Activated gamma-delta T cell (primary cell): ENCODE results near the gene RGS16.

Experiments
- DNase-seq: peaks from one replicate; lab custom pipeline; 2025; lab: John Stamatoyannopoulos, UW

RGS16 gene

DNA sequence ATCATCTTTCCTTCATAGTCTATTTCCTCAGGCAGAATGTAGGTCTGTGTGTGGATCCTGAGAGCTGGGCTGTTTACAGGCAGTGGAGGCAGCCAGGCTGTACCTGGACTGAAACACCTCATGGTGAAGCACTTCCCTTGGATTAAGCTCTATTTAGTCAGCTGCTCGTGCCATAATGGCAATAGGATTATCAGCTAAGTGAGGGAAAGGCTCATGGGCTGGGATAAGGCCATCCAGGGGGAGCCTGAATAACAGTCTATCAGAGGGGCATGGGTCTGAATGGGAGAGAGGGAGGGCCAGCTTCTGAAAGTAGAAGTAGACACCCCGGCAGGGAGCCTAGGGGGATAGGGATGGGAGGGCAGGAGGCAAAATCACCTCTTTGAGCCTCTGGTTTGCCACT is 23.5 kb downstream of the RGS16 start:
- DNase-seq, result no peak

DNA sequence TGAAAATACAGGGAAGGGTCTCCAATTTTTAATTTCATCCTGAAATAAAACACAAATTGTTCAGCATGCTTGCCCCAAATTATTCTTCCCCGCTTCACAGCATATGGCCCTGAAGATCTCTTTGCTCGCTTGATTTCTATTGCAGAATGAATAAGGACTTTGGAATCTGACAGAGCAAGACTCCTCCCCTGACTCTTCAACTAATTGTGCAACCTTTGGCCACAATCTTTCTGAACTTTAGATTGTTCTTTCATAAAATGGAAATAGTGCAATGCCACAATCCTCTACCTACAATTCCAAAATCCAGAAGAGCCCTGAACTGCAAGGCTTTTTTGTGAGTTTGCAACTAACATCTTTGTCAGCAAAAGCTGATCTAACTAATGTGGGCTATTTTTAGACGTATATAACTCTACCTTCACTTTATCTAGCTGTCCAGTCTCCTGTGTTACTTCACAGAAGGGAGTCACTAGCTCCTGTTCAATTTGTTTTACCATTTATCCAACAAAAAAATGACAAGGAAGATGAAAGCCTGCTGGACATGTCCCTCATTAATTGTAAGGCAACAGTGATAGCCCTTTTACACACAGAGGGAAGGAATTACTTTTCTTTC is 28.5 kb downstream of the RGS16 start:
- no peak for DNase-seq

DNA sequence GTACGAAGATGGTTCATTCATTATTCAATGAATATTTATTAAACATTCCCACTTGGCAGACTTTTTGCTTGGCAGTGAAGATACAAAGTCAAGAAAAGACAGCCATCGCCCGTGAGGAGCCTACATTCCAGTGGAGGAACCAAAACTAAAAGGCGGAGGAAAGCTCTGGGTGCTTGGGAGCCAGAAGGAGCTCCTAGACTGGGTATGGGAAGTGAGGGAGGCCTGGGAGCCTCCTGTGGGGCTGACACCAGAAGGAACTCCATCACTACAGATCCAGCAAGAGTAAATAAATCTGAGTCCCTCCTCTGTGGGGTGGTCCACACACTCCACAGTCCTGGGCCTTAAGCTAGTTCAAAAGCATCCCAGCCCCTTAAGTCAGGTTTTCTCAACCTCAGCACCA is 30.0 kb downstream of the RGS16 start:
- no peak for DNase-seq

DNA sequence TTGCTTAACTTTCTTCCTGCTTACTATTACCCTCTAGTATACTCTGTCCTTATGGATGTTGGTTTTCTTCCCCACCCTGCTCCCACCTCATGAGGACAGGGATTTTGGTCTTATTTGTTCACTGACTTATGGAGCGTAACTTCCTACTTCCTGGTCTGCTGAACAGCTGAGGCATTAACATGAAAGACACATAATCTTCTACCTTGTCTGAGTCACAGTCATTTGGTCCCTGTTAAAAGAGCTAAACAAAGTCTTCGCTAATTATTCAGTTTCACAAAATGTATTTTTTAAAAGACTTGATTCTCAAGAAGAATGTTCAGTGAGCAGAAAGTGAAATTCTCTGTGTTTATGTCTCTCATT is 33.6 kb downstream of the RGS16 start:
- DNase-seq, result no peak

DNA sequence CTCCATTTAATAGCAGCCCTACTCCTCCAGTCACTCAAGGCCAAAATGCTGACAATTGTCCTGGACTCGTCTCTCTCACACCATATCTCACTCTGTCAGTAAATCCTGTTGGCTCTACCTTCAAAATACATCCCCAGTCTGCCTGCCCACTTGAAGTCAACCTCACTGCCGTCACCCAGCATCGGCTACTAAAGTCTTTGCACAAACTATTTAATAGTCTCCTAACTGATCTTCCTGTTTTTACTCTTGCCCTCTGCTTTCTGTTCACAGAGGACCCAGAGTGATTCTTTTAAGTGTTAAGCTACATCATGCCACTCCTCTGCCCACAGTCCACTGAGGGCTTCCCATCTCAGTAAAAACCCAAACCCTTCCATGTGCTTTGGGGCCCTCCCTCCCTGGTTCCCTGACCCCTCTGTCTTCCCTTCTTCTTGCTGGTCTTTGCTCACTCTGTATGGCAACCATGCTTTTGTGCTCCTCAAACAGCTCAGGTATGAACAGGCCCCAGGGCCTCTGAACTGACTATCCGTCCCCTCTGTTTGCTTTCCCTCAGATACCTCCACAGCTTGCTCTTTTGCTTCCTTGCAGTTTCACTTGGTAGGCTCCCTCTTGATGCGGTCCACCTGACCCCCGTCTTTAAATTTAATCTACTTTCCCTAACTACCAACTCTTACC is 34.1 kb downstream of the RGS16 start:
- DNase-seq, result no peak

DNA sequence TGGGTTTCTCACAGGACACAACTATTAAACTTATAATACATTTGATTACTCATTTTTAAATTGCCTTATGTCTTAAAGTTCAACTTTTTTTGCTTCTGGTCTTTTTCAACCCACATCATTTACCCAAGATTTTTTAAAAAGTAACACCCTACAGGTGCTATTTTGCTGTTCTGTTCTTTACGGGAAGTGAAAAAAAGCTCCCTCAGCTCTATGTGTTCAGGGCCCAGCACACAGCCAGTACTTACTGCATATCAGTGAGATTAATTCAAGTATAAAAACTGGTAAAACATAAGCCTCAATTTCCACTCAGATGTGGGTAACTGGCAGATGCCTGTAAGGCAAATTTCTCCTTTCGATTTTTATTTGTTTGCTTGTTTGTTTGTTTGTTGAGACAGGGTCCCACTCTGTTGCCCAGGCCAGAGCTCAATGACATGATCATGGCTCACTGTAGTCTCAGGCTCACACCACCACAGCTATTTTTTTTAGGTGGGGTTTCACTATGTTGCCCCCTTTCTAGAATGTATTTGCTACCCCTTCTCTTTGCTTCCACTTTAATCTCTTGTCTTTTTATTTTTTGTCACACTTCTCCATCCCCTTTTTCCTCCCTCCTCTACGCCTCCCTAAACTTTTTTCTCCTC is 35.4 kb downstream of the RGS16 start:
- DNase-seq, result no peak

DNA sequence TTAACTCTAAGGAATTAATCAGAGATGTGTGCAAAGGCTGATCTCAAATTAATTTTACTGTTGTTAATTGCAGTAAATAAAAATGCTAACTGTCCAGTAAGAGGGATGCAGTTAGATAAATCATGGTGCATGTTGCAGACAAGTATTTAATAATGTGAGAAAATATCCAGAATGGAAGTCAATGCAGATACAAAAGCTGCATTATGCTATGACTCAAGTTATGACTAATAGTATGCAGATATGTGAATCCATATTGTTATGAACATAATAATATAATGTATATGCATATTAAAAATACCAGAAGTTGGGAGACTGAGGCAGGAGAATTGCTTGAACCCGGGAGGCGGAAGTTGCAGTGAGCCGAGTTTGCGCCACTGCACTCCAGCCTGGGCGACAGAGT is 36.6 kb downstream of the RGS16 start:
- DNase-seq, result no peak

DNA sequence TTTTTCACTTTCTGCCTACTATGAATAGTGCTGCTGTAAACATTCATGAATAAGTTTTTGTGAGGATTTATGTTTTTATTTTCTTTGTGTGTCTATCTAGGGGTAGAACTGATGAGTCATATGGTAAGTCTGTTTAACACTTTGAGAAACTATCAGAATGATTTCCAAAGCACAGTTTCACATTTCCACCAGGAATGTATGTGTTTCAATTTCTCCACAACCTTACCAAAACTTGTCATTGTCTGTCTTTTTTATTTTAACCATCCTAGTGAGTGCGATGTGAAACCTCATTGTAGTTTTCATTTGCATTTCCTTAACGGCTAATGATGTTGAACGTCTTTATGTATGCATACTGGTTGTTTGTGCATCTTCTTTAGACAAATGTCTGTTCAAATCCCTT is 38.7 kb downstream of the RGS16 start:
- no peak for DNase-seq

DNA sequence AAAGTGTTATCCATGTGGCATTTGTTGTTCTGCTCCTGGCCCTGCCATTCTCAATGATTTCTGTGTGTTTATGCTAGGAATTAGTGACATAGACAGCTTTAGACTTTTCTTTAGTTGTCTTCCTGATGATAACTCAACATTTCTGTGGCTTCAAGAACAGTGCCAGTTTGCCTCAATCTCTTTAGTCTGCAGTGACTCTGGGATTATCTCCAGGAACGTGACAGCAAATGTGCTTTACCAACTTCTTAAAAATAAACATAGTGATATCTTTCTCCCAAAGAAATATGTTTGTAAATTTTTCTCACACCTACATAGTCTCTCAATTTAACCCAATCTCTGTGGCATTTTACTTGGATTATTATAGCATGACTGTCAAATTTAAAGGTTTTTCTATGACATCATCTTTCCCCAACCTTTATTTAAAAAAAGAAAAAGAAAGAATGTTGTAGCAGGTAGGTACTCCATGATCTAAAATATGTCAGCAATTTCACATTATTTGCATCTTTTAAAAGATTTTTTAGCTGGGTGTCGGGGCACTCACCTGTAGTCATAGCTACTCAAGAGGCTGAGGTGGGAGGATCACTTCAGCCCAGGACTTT is 39.7 kb downstream of the RGS16 start:
- no peak for DNase-seq

DNA sequence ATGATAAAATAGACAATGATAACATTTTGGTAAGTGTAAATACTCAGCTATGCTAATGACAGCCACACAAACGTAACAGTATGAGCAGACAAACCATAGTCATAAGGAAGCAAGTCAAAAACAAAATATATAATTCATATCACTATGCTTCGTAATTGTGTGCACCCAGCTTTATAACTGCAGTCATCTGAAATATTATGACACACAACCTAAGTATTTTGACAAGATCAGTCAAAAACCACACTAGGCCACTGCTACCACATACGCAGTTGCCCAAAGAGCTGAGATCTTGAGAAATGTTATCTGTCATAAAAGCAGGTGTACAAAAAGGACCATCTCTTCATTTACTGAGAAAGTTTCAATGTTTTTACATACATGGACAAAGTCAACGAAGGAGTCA is 41.1 kb downstream of the RGS16 start:
- DNase-seq, result no peak

DNA sequence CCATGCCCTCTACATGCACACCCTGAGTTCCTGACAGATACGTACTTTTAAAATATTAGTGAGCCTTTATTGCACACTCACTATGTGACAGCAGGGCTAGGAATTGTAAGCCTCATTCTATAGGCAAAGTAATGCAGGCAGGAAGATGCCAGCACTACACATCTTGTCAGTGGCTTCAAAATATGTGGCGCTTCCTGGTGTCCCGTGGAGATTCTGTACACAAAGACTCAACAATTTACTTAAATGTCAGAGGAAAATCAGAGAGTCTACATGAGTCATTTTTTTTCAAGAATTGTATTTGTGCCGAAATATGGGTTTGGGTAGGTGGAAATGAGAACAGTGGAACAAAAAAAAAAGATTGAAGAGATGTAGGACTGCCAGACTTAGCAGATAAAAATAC is 42.7 kb downstream of the RGS16 start:
- no peak for DNase-seq

DNA sequence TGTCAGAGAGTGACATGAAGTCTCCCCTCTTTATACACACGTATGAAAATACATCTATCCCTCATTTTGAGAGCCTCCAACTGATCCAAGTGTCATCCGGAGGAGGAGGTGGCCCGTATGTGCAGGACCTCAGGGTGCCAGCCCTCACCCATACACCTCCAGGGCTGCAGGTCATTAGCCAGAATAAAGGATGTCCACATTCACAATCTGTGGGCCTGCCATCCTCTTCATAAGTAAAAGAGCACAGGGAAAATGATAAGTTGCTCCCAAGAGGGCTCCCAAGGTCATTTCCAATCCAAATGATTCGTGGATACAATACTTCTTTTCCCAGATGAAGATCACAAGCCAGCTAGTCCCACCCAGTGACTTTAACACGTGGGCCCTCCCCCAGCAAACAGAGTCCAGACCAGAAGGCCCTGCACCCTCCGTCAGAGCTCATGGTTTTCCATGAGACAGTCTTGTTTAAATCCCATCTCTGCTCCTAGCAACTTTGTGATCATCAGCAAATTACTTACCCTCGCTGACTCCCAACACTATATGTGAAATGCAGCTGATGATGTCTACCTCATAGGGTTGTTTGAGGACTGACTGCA is 43.7 kb downstream of the RGS16 start:
- DNase-seq, result no peak

DNA sequence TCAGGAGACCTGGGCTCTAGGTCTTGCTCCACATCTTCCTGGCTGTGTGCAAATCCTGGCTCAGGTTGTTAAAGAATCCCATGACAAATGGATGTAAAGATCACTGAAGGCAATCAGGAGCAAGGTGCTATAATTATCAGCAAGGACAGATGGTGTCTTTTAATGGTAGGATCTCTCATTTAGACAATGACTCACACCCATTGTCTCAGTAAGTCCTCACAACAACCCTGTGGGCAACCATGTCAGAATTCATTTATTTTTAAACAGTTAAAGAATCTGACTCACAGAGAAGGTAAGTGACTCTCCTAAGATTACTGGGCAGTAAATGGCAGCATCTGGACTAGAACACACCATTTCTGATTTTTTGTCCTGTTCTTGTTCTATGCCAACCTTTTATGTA is 47.9 kb downstream of the RGS16 start:
- DNase-seq, result no peak

DNA sequence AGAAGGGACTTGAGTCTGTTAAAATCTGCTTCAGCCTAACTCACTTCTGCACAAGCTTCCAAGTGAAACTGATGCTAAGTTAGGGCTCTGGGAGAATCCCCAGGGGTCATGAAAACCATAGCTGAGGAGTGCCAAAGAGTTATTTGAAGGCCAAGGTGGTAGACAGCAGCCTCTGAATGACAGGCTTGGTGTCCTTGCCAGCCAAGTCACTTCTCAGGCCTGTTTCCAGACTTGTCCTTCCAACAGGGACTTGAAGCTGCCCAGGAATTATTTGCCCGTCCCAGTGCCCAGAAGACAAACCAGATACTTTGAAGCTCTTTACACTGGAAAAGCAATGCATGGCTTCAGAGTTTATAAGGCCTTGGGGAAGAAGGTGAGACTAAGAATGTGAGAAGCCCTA is 48.7 kb downstream of the RGS16 start:
- no peak for DNase-seq

DNA sequence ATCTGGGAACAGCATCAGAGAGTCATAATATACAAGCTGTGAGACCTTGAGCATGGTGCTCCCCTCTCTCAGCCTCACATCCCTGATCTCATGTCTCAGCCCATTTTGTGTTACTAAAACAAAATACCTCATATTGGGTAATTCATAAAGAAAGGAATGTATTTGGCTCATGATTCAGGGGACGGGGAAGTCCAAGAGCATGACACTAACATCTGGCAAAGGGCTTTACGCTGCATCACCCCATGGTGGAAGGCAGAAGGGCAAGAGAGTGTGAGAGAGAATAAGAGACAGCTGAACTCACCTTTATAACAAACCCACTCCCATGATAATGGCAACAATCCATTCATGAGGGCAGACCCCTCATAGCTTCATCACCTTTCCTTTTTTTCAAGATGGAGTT is 51.7 kb downstream of the RGS16 start:
- no peak for DNase-seq

DNA sequence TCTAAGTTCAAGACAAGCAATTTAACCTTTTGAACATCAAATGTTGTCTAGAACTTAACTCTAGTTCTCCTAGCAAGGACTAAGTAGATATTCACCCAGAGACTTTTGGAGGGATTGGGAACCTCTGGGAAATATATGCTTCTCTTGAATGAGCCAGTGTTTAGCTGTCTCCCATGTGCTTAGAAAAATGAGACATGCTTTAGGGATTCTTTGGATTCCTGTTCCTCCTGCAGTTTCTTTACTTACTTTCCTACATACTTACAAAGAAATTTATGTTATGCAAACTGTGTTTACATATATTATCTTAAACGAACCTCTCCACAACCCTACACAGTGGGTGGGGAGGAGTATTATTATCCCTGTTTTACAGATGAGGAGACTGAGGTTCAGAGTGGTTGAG is 54.4 kb downstream of the RGS16 start:
- DNase-seq, result no peak

DNA sequence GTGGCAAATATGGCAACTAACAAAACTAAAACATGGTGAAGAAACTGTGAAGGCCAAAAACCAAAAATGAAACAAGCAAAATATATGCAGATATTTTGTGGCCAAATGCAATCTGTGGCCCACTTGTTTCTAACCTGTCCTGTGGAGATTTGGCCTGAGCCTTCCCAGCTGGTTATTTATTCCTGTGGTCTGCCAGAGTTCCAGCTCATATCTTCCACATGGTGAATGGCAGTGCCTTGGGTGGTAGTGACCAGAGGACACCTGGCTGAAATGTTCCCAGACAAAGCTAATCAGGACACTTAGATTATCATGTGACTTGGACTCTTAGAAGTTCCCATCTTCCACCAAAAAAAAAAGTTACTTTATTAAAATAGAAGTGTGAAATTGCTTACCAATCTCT is 54.8 kb downstream of the RGS16 start:
- no peak for DNase-seq
